ENCODE data around the gene APBB3.
"Not testable (repeated sequence)": the region's sequence is repeated elsewhere in the genome, so short reads cannot be mapped to it uniquely, and the experiment has no call there.

The APBB3 gene

GRCh38 chr5:140564196-140565023 is at the start of gene APBB3, which contains the start of gene SLC35A4:
Gene APBB3, minus strand, starts transcription at chr5:140564598. Its CDS starts 353 bp downstream, at chr5:140564245.
Gene SLC35A4, plus strand, starts transcription at chr5:140564828. Its CDS starts 2,342 bp downstream, at chr5:140567170.
- DNase-seq (ENCODE audit: low spot score) = peak; percentile 99

GRCh38 chr5:140611020-140611521 is 46.7 kb upstream of the APBB3 start:
- no peak for DNase-seq (ENCODE audit: low spot score)

GRCh38 chr5:140609126-140609525 is 44.7 kb upstream of the APBB3 start:
- DNase-seq (ENCODE audit: low spot score) = no peak

GRCh38 chr5:140608722-140609121 is 44.3 kb upstream of the APBB3 start:
- DNase-seq (ENCODE audit: low spot score) = no peak

- no peak for DNase-seq (ENCODE audit: low spot score)
These were observed 42.6 kb upstream of the APBB3 start for GRCh38 chr5:140607031-140607430.

- DNase-seq (ENCODE audit: low spot score) = no peak
These were observed 41.5 kb upstream of the APBB3 start for GRCh38 chr5:140605879-140606278.

- DNase-seq (ENCODE audit: low spot score) = no peak
These were observed 39.3 kb upstream of the APBB3 start for GRCh38 chr5:140603734-140604133.

- not testable (repeated sequence) for DNase-seq (ENCODE audit: low spot score)
These were observed 39.0 kb upstream of the APBB3 start for GRCh38 chr5:140603446-140603698.

GRCh38 chr5:140602147-140602546 is 37.7 kb upstream of the APBB3 start:
- DNase-seq (ENCODE audit: low spot score) = no peak

GRCh38 chr5:140600096-140600495 is 35.7 kb upstream of the APBB3 start:
- no peak for DNase-seq (ENCODE audit: low spot score)

GRCh38 chr5:140598836-140599235 is 34.4 kb upstream of the APBB3 start:
- DNase-seq (ENCODE audit: low spot score) = no peak

GRCh38 chr5:140596321-140596741 is 31.9 kb upstream of the APBB3 start:
- DNase-seq (ENCODE audit: low spot score) = no peak

GRCh38 chr5:140595538-140596300 is 31.3 kb upstream of the APBB3 start:
- no peak for DNase-seq (ENCODE audit: low spot score)

- DNase-seq (ENCODE audit: low spot score) = no peak
These were observed 29.8 kb upstream of the APBB3 start for GRCh38 chr5:140594169-140594568.

GRCh38 chr5:140593070-140593469 is 28.7 kb upstream of the APBB3 start:
- DNase-seq (ENCODE audit: low spot score) = not testable (repeated sequence)

- DNase-seq (ENCODE audit: low spot score) = no peak
These were observed 27.5 kb upstream of the APBB3 start for GRCh38 chr5:140591747-140592372.

GRCh38 chr5:140590861-140591260 is 26.5 kb upstream of the APBB3 start:
- no peak for DNase-seq (ENCODE audit: low spot score)

- DNase-seq (ENCODE audit: low spot score) = no peak
These were observed 24.1 kb upstream of the APBB3 start for GRCh38 chr5:140588311-140589070.

- DNase-seq (ENCODE audit: low spot score) = no peak
These were observed 23.1 kb upstream of the APBB3 start for GRCh38 chr5:140587495-140587894.

- not testable (repeated sequence) for DNase-seq (ENCODE audit: low spot score)
These were observed 14.9 kb upstream of the APBB3 start for GRCh38 chr5:140579188-140579747.

GRCh38 chr5:140576776-140577201 is 12.4 kb upstream of the APBB3 start:
- DNase-seq (ENCODE audit: low spot score) = no peak

- no peak for DNase-seq (ENCODE audit: low spot score)
These were observed 10.9 kb upstream of the APBB3 start for GRCh38 chr5:140575309-140575708.

Data from CD4-positive, alpha-beta T cell treated with Interleukin-15 for 4 hours (primary cell).